Upper lobe of left lung (tissue), 6 donors: ENCODE data around the gene SIGLEC12. TPM values are rescaled to one million over a fixed set of nuclear protein-coding genes. Genes with fewer than 3 reads are reported as not detected.

Experiments
- ATAC-seq, 2 donors: fragments of 200-7000 bp; cut with Tn5 transposase; one replicate each; pipeline ENCODE4 v1.9.1; 2022; ENCODE audit warnings: mild to moderate bottlenecking in 2 of 2, moderate library complexity in 2 of 2; ENCODE audit not compliant: low FRiP score in 2 of 2
- DNase-seq, 2 donors: peaks; one replicate each; pipeline ENCODE4 v3.0.0-alpha.2; 2019 to 2020
- H3K27ac ChIP-seq, 4 donors: fragments of 200-600 bp; sonication (generic); one replicate each; pipeline ENCODE4 v1.5.1; 2016 to 2019
- H3K27me3 ChIP-seq, 4 donors: fragments of 200-600 bp; sonication (generic); one replicate each; pipeline ENCODE4 v1.5.1; 2017 to 2019
- H3K36me3 ChIP-seq, 4 donors: fragments of 200-600 bp; sonication (generic); one replicate each; pipeline ENCODE4 v1.5.1; 2016 to 2019
- H3K4me1 ChIP-seq, 4 donors: fragments of 200-600 bp; sonication (generic); one replicate each; pipeline ENCODE4 v1.5.1; 2018 to 2019
- H3K4me3 ChIP-seq, 4 donors: fragments of 200-600 bp; sonication (generic); one replicate each; pipeline ENCODE4 v1.5.1; 2017 to 2019; ENCODE audit warnings: mild to moderate bottlenecking in 2 of 4, moderate library complexity in 1 of 4
- H3K9me3 ChIP-seq, 4 donors: fragments of 200-600 bp; sonication (generic); one replicate each; pipeline ENCODE4 v1.5.1; 2018 to 2019
- CTCF ChIP-seq, 6 experiments: fragments of 450-650 bp in 4 of 6; fragments of 200-600 bp in 2 of 6; sonication (generic) in 2 of 6; IDR thresholded peaks; one replicate each; pipeline ENCODE4 v1.5.1; 2016 to 2019; ENCODE audit warnings: antibody characterized with exemption in 6 of 6
- EP300 ChIP-seq, 4 donors: sonication (generic); formaldehyde crosslinking; IDR thresholded peaks; one replicate each; pipeline ENCODE4 v1.5.1; 2017; ENCODE audit warnings: antibody characterized with exemption in 4 of 4, control low read depth in 2 of 4
- POLR2A ChIP-seq, 4 donors: fragments of 450-650 bp; IDR thresholded peaks; one replicate each; pipeline ENCODE4 v1.5.1; 2016 to 2017; ENCODE audit warnings: antibody characterized with exemption in 4 of 4, mild to moderate bottlenecking in 2 of 4
- POLR2AphosphoS5 ChIP-seq, 2 donors: sonication (generic); formaldehyde crosslinking; IDR thresholded peaks; one replicate each; pipeline ENCODE4 v1.5.1; 2017; ENCODE audit warnings: antibody characterized with exemption in 2 of 2
- WGBS, 2 donors: methylation state at CpG; one replicate each; pipeline ENCODE4 v1.1.5; 2017 to 2018; 5-methylcytosine and 5-hydroxymethylcytosine counted together
- total RNA-seq, 6 donors: library from RNA; depleted of rRNA in 4 of 6; stranded (reverse); fragments of >200 nt in 4 of 6; gene quantifications; one replicate each; pipeline versions ENCODE4 v1.1.0 to v1.2.1, GENCODE V29; 2016 to 2021
- donor health status: DM: no; HTN: no; CAD: no; lungs with moderate emphysema.
- donor health status: DM: no; HTN: yes; CAD: no; lungs with severe emphysema.

Gene SIGLEC12
- total RNA-seq, 6 donors from 2014 or later: 0.30 to 4.5 (median 3.3) TPM; not detected in 1

- no peak for TF ChIP-seq EP300 (IDR thresholded peaks at IDR 0.05)
- TF ChIP-seq POLR2A (IDR thresholded peaks at IDR 0.05): no peak
- no peak for TF ChIP-seq CTCF (IDR thresholded peaks at IDR 0.05)
- TF ChIP-seq POLR2AphosphoS5 (IDR thresholded peaks at IDR 0.05): no peak
Observed at GRCh38 chr19:51509823-51510660, 8.4 kb upstream of the SIGLEC12 start.

GRCh38 chr19:51508059-51508733 lies 6.6 kb upstream of the SIGLEC12 start:
- no peak for TF ChIP-seq POLR2AphosphoS5 (IDR thresholded peaks at IDR 0.05)
- TF ChIP-seq CTCF (IDR thresholded peaks at IDR 0.05): no peak
- no peak for TF ChIP-seq POLR2A (IDR thresholded peaks at IDR 0.05)
- no peak for TF ChIP-seq EP300 (IDR thresholded peaks at IDR 0.05)
- H3K27me3 ChIP-seq: no peaks in the 10 kb centered on the region
- no peak overlapping the region for H3K27ac ChIP-seq
- 44 to 58% methylated on average over 3 of the region's 3 CpGs for WGBS, 2 donors
- ATAC-seq: no peak
- H3K9me3 ChIP-seq: no peaks in the 10 kb centered on the region
- no peak for DNase-seq
- H3K36me3 ChIP-seq: no peaks in the 10 kb centered on the region
- H3K4me3 ChIP-seq: no peak overlapping the region
- H3K4me1 ChIP-seq: peaks cover 0 to 3% (median 0%) of the 10 kb centered on the region in 4 donors

More at GRCh38 chr19:51509823-51510660, 8.4 kb upstream of the SIGLEC12 start:
- H3K36me3 ChIP-seq: no peaks in the 10 kb centered on the region
- no peak overlapping the region for H3K4me3 ChIP-seq
- ATAC-seq (no peak), DNase-seq (no peak)
- no peak overlapping the region for H3K27ac ChIP-seq
- WGBS, 2 donors: 35 to 41% methylated on average over 7 of the region's 7 CpGs
- no peaks in the 10 kb centered on the region for H3K4me1 ChIP-seq
- no peaks in the 10 kb centered on the region for H3K9me3 ChIP-seq
- H3K27me3 ChIP-seq: no peaks in the 10 kb centered on the region

DNA sequence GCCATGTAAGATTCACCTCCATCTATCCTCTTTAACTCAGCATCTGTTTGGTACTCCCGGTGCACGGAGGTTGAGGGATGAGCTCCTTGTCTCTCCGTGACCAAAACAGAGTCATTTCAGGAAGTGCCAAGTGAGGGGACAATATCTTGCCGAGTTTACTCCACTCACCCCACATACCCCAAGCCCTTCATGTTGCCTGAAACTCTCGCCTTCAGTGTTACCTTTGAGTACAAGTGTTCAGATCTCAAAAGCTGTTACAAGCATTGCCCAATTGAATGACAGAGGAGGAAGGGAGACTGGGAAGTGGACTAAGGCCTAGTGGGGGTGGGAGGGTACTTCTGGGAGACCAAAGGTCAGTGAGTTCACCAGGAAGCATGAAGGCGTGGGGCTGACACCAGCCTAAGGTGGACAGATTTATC lies 6.0 kb upstream of the SIGLEC12 start:
- Histone ChIP-seq H3K4me3 (no peak overlapping the region), H3K36me3 (no peaks in the 10 kb centered on the region), H3K27me3 (no peaks in the 10 kb centered on the region), H3K27ac (peak overlapping the region in 1 of 4 donors; percentile 9), H3K4me1 (peaks cover 0 to 3% (median 0%) of the 10 kb centered on the region in 4 donors), H3K9me3 (no peaks in the 10 kb centered on the region)
- peak in 1 of 2 donors; percentile 26 for ATAC-seq
- no peak for TF ChIP-seq CTCF (IDR thresholded peaks at IDR 0.05)
- no peak for TF ChIP-seq POLR2AphosphoS5 (IDR thresholded peaks at IDR 0.05)
- no peak for DNase-seq
- 47 to 61% methylated on average over 6 of the region's 6 CpGs for WGBS, 2 donors

GRCh38 chr19:51507192-51507591 lies 5.6 kb upstream of the SIGLEC12 start:
- TF ChIP-seq CTCF (IDR thresholded peaks at IDR 0.05) (no peak), EP300 (IDR thresholded peaks at IDR 0.05) (no peak), POLR2AphosphoS5 (IDR thresholded peaks at IDR 0.05) (no peak)
- WGBS, 2 donors: 52 to 53% methylated on average over 3 of the region's 3 CpGs
- Histone ChIP-seq H3K27ac (peak overlapping the region in 1 of 4 donors; percentile 9), H3K27me3 (no peaks in the 10 kb centered on the region), H3K9me3 (no peaks in the 10 kb centered on the region), H3K4me1 (peaks cover 0 to 3% (median 0%) of the 10 kb centered on the region in 4 donors), H3K4me3 (no peak overlapping the region), H3K36me3 (no peaks in the 10 kb centered on the region)
- no peak for DNase-seq
- peak in 1 of 2 donors; percentile 28 for ATAC-seq
